A673 (cell line): ENCODE results near the gene PRRT3. TPM values are rescaled to one million over a fixed set of nuclear protein-coding genes. Genes with fewer than 3 reads are reported as not detected.
A peak's percentile ranks its signal among the peaks of the same experiment; 100 is the strongest.

Experiments
- BruUV-seq: library from RNA; stranded (reverse); fragments of 400-500 nt; replicated peaks from 2 replicates; lab custom pipeline; 2021; lab: Mats Ljungman, UMichigan
- CTCF ChIA-PET: fragments of 300-600 bp; sonication (Branson Sonifier 250); formaldehyde crosslinking; loops from one replicate; lab custom pipeline; 2022; ENCODE audit warnings: antibody characterized with exemption; lab: Charles Lee
- POLR2A ChIA-PET: fragments of 300-600 bp; sonication (Branson Sonifier 250); formaldehyde crosslinking; loops from one replicate; lab custom pipeline; 2022; ENCODE audit warnings: antibody characterized with exemption; ENCODE audit not compliant: low non-redundant PET; lab: Charles Lee
- DNase-seq: peaks from one replicate; pipeline ENCODE4 v3.0.0-alpha.2; 2015; ENCODE audit warnings: low spot score
- H3K27ac ChIP-seq: fragments of 200-600 bp; sonication (generic); 2 replicates; pipeline ENCODE4 v1.5.1; 2016; ENCODE audit warnings: mixed run types, low read depth, mild to moderate bottlenecking, mixed read lengths, antibody characterized with exemption, low read length; ENCODE audit not compliant: poor library complexity, severe bottlenecking
- H3K27me3 ChIP-seq: fragments of 200-600 bp; sonication (generic); replicated peaks from 2 replicates; pipeline ENCODE4 v1.6.1; 2017; ENCODE audit warnings: mixed run types, low read depth, mild to moderate bottlenecking, mixed read lengths, antibody characterized with exemption, low read length; ENCODE audit not compliant: insufficient read depth, poor library complexity
- H3K36me3 ChIP-seq: fragments of 200-600 bp; sonication (generic); 2 replicates; pipeline ENCODE4 v1.6.1; 2016; ENCODE audit warnings: mixed run types, mild to moderate bottlenecking, mixed read lengths, antibody characterized with exemption, low read length; ENCODE audit not compliant: insufficient read depth, poor library complexity, severe bottlenecking
- H3K4me1 ChIP-seq: fragments of 200-600 bp; sonication (generic); 2 replicates; pipeline ENCODE4 v1.6.1; 2017; ENCODE audit warnings: mixed run types, mild to moderate bottlenecking, mixed read lengths, antibody characterized with exemption, low read length; ENCODE audit not compliant: insufficient read depth, poor library complexity, severe bottlenecking
- H3K4me3 ChIP-seq: fragments of 200-600 bp; sonication (generic); 2 replicates; pipeline ENCODE4 v1.5.1; 2016; ENCODE audit warnings: low read depth, mixed run types, mild to moderate bottlenecking, mixed read lengths, low read length; ENCODE audit not compliant: poor library complexity, severe bottlenecking
- H3K9me3 ChIP-seq: fragments of 200-600 bp; sonication (generic); 2 replicates; pipeline ENCODE4 v1.6.1; 2016; ENCODE audit warnings: mixed run types, low read depth, mild to moderate bottlenecking, mixed read lengths, antibody characterized with exemption, low read length; ENCODE audit not compliant: poor library complexity, severe bottlenecking
- CTCF ChIP-seq: fragments of 300-800, 200-600 bp; sonication (generic); conservative IDR thresholded peaks from 2 replicates; pipeline ENCODE4 v1.5.1; 2017; ENCODE audit warnings: low read depth, mild to moderate bottlenecking, antibody characterized with exemption, low read length, moderate library complexity, mixed read lengths
- EZH2 ChIP-seq: fragments of 200-600 bp; sonication (generic); IDR thresholded peaks from 2 replicates; pipeline ENCODE4 v1.6.1; 2017; ENCODE audit warnings: borderline replicate concordance, low read depth, mild to moderate bottlenecking, mixed read lengths, antibody characterized with exemption, low read length; ENCODE audit not compliant: poor library complexity, severe bottlenecking
- intact Hi-C: fragments of 100-400 bp; cut with micrococcal nuclease; formaldehyde crosslinking; loops from one replicate; pipeline ENCODE4 v1.10.0; 2022; ENCODE audit not compliant: unreplicated experiment
- total RNA-seq: library from RNA; stranded (reverse); gene quantifications from 2 replicates; pipeline ENCODE4 v1.2.3, GENCODE V29; 2021

The PRRT3 gene
- total RNA-seq, 1 experiment from 2014 or later = 1.1 TPM

GRCh38 chr3:9955611-9956352 is 3.6 kb upstream of the PRRT3 start:
- no peaks in the 10 kb centered on the region for H3K9me3 ChIP-seq
- intact Hi-C loops = no loop called here
- no peak for TF ChIP-seq CTCF
- no peak for TF ChIP-seq EZH2
- POLR2A ChIA-PET = no interaction called here
- H3K4me1 ChIP-seq = no peaks in the 10 kb centered on the region
- H3K4me3 ChIP-seq = no peak overlapping the region
- H3K27ac ChIP-seq = no peak overlapping the region
- H3K27me3 ChIP-seq = no peaks in the 10 kb centered on the region
- no peaks in the 10 kb centered on the region for H3K36me3 ChIP-seq
- no peak for DNase-seq
- CTCF ChIA-PET = no interaction called here
- BruUV-seq = no TSS peak

GRCh38 chr3:9955067-9955502 is 2.9 kb upstream of the PRRT3 start:
- ChIA-PET POLR2A (no interaction called here), CTCF (no interaction called here)
- H3K4me1 ChIP-seq = no peaks in the 10 kb centered on the region
- no peak for TF ChIP-seq CTCF
- no peak overlapping the region for H3K27ac ChIP-seq
- BruUV-seq = no TSS peak
- no peak for DNase-seq
- no peaks in the 10 kb centered on the region for H3K36me3 ChIP-seq
- H3K27me3 ChIP-seq = no peaks in the 10 kb centered on the region
- H3K4me3 ChIP-seq = no peak overlapping the region
- intact Hi-C loops = no loop called here
- H3K9me3 ChIP-seq = no peaks in the 10 kb centered on the region

GRCh38 chr3:9951598-9951961 is 628 bp downstream of the PRRT3 start:
- no peaks in the 10 kb centered on the region for H3K36me3 ChIP-seq
- no peaks in the 10 kb centered on the region for H3K4me1 ChIP-seq
- H3K27ac ChIP-seq = no peak overlapping the region
- intact Hi-C loops = no loop called here
- no peaks in the 10 kb centered on the region for H3K27me3 ChIP-seq
- no peaks in the 10 kb centered on the region for H3K9me3 ChIP-seq
- ChIA-PET CTCF (no interaction called here), POLR2A (no interaction called here)
- no peak for TF ChIP-seq CTCF
- no peak for TF ChIP-seq EZH2
- peak overlapping the region; percentile 60 for H3K4me3 ChIP-seq
- DNase-seq = no peak
- BruUV-seq = no TSS peak
